ENCODE measurements around the gene ATP2B3.

- TF ChIP-seq CTCF (conservative IDR thresholded peaks at IDR 0.05; ENCODE audit: low read depth, low read length), result no peak
- no peak for TF ChIP-seq MXI1 (IDR thresholded peaks at IDR 0.05; ENCODE audit: borderline replicate concordance, low read depth, low read length)
- no peak for TF ChIP-seq SMC3 (IDR thresholded peaks at IDR 0.05; ENCODE audit: low read depth, low read length)
- no peak for TF ChIP-seq RFX5 (IDR thresholded peaks at IDR 0.05; ENCODE audit: low read depth, low read length)
- no peak for TF ChIP-seq RCOR1 (IDR thresholded peaks at IDR 0.05; ENCODE audit: insufficient replicate concordance, low read length)
- no peak for TF ChIP-seq POLR2A (IDR thresholded peaks at IDR 0.05; ENCODE audit: low read depth, low read length)
- TF ChIP-seq BHLHE40 (IDR thresholded peaks at IDR 0.05; ENCODE audit: low read depth, low read length), result no peak
- TF ChIP-seq MAZ (IDR thresholded peaks at IDR 0.05; ENCODE audit: borderline replicate concordance, low read depth, low read length), result no peak
These were observed 106.0 kb downstream of the ATP2B3 start for GRCh38 chrX:153623310-153624029.
